Measurements from ENCODE around the gene GIPC3. TPM values are rescaled to one million over a fixed set of nuclear protein-coding genes. Genes with fewer than 3 reads are reported as not detected.

GIPC3 gene
- polyA plus RNA-seq, 1 of the 3 experiments (the other 2 are of a cell fraction) = 0.20 TPM

DNA sequence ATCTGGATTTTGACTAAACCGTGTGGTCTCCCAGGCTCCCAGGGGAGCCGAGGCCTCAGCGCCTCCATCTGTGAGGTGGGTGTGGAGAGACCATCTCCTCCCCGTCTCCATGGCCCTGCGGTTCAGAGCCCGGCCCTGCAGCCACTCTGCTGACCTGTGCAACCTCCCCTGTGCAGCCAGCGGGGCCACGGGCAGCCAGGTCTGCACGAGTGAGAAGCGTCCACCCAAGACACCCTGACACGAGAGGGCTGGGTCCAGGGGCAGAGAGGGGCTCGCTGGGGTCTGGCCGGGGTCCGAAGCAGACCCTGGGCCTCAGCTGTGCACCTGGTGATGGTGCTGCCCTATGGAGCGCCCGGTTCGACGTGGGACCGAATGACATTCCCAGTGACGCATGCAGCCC is 51.7 kb downstream of the GIPC3 start:
- Histone ChIP-seq H4K20me1 (ENCODE audit: insufficient read depth) (no peaks in the 10 kb centered on the region), H3K36me3 (replicated peaks in 1 of 2; ENCODE audit: control insufficient read depth in 1 of 2, insufficient read depth in 2 of 2, low read length in 1 of 2) (peaks cover 0 to 32% of the 10 kb centered on the region in 2 experiments), H3K4me3 (ENCODE audit: low read depth in 2 of 2, low read length in 1 of 2) (no peak overlapping the region), H3K4me2 (no peak overlapping the region), H3K4me1 (ENCODE audit: control insufficient read depth in 1 of 2, insufficient read depth in 2 of 2, low read depth in 1 of 2, low read length in 1 of 2) (no peaks in the 10 kb centered on the region), H3K27me3 (ENCODE audit: insufficient read depth) (no peaks in the 10 kb centered on the region), H3K9me3 (no peaks in the 10 kb centered on the region), H3K27ac (ENCODE audit: low read depth in 2 of 2, low read length in 1 of 2) (no peak overlapping the region), H3K9ac (no peak overlapping the region), H3K79me2 (ENCODE audit: insufficient read depth) (no peaks in the 10 kb centered on the region), H3F3A (replicated peaks; ENCODE audit: insufficient read depth) (no peaks in the 10 kb centered on the region), H2AFZ (ENCODE audit: low read depth) (no peak overlapping the region), H3K9me2 (no peaks in the 10 kb centered on the region)
- DNase-seq = no peak
- ChIA-PET POLR2A (no interaction called here), CTCF (no interaction called here)
- no peak for TF ChIP-seq SIN3A (IDR thresholded peaks at IDR 0.05; ENCODE audit: borderline replicate concordance, low read depth, low read length)
- 95% methylated on average over 7 of the region's 20 CpGs for WGBS (ENCODE audit: low lambda C conversion rate)

DNA sequence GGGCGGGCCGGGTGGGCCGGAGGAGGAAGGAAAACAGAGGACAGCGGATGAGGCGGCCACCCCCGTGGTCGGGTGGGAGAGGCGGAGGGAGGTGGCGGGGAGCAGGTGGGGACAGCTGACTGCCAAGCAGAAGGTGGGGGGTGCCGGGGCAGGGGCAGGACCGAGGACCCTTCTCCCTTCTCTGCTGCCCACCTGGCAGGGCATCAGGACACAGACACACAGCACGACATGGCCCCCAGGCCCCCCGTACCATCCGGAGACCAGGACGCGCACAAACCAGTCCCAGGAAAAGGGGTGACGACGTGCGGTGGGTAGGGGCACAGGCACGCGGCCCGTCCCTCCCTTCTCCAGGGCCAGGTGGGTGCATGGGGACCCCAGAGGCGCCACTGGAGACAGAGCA is 52.3 kb downstream of the GIPC3 start:
- Histone ChIP-seq H3K9me2 (no peaks in the 10 kb centered on the region), H3K79me2 (ENCODE audit: insufficient read depth) (no peaks in the 10 kb centered on the region), H3K4me2 (no peak overlapping the region), H3K27ac (ENCODE audit: low read depth in 2 of 2, low read length in 1 of 2) (no peak overlapping the region), H4K20me1 (ENCODE audit: insufficient read depth) (no peaks in the 10 kb centered on the region), H3K9me3 (no peaks in the 10 kb centered on the region), H3K4me3 (ENCODE audit: low read depth in 2 of 2, low read length in 1 of 2) (no peak overlapping the region), H2AFZ (ENCODE audit: low read depth) (no peak overlapping the region), H3K4me1 (ENCODE audit: control insufficient read depth in 1 of 2, insufficient read depth in 2 of 2, low read depth in 1 of 2, low read length in 1 of 2) (no peaks in the 10 kb centered on the region), H3K9ac (no peak overlapping the region), H3K36me3 (replicated peaks in 1 of 2; ENCODE audit: control insufficient read depth in 1 of 2, insufficient read depth in 2 of 2, low read length in 1 of 2) (peaks cover 0 to 28% of the 10 kb centered on the region in 2 experiments), H3F3A (replicated peaks; ENCODE audit: insufficient read depth) (no peaks in the 10 kb centered on the region), H3K27me3 (ENCODE audit: insufficient read depth) (no peaks in the 10 kb centered on the region)
- no peak for DNase-seq
- ChIA-PET CTCF (no interaction called here), POLR2A (no interaction called here)
- 92% methylated on average over 10 of the region's 23 CpGs for WGBS (ENCODE audit: low lambda C conversion rate)
- TF ChIP-seq, protein P1, sequence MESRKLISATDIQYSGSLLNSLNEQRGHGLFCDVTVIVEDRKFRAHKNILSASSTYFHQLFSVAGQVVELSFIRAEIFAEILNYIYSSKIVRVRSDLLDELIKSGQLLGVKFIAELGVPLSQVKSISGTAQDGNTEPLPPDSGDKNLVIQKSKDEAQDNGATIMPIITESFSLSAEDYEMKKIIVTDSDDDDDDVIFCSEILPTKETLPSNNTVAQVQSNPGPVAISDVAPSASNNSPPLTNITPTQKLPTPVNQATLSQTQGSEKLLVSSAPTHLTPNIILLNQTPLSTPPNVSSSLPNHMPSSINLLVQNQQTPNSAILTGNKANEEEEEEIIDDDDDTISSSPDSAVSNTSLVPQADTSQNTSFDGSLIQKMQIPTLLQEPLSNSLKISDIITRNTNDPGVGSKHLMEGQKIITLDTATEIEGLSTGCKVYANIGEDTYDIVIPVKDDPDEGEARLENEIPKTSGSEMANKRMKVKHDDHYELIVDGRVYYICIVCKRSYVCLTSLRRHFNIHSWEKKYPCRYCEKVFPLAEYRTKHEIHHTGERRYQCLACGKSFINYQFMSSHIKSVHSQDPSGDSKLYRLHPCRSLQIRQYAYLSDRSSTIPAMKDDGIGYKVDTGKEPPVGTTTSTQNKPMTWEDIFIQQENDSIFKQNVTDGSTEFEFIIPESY (IDR thresholded peaks at IDR 0.05; ENCODE audit: borderline replicate concordance, low read depth) = no peak
- TF ChIP-seq RAD21 (IDR thresholded peaks at IDR 0.05; ENCODE audit: low read length) = no peak
- TF ChIP-seq, protein P2, sequence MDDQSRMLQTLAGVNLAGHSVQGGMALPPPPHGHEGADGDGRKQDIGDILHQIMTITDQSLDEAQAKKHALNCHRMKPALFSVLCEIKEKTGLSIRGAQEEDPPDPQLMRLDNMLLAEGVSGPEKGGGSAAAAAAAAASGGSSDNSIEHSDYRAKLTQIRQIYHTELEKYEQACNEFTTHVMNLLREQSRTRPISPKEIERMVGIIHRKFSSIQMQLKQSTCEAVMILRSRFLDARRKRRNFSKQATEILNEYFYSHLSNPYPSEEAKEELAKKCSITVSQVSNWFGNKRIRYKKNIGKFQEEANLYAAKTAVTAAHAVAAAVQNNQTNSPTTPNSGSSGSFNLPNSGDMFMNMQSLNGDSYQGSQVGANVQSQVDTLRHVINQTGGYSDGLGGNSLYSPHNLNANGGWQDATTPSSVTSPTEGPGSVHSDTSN (IDR thresholded peaks at IDR 0.05) = no peak
- TF ChIP-seq, protein P3, sequence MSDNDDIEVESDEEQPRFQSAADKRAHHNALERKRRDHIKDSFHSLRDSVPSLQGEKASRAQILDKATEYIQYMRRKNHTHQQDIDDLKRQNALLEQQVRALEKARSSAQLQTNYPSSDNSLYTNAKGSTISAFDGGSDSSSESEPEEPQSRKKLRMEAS (IDR thresholded peaks at IDR 0.05; ENCODE audit: low read depth) = no peak
- TF ChIP-seq FOSL2 (IDR thresholded peaks at IDR 0.05; ENCODE audit: borderline replicate concordance, low read depth) = no peak
- TF ChIP-seq, protein P4, sequence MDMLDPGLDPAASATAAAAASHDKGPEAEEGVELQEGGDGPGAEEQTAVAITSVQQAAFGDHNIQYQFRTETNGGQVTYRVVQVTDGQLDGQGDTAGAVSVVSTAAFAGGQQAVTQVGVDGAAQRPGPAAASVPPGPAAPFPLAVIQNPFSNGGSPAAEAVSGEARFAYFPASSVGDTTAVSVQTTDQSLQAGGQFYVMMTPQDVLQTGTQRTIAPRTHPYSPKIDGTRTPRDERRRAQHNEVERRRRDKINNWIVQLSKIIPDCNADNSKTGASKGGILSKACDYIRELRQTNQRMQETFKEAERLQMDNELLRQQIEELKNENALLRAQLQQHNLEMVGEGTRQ (IDR thresholded peaks at IDR 0.05; ENCODE audit: borderline replicate concordance, low read depth, low read length) = no peak
- TF ChIP-seq FOXJ3 (CRISPR knock-in tag; IDR thresholded peaks at IDR 0.05) = no peak
- no peak for TF ChIP-seq TCF12 (IDR thresholded peaks at IDR 0.05)
- TF ChIP-seq CHD2 (IDR thresholded peaks at IDR 0.05; ENCODE audit: low read length, partially characterized antibody) = no peak
- no peak for TF ChIP-seq RCOR1 (IDR thresholded peaks at IDR 0.05; ENCODE audit: low read length)
- TF ChIP-seq FOXM1 (IDR thresholded peaks at IDR 0.05; ENCODE audit: low read depth) = no peak
- TF ChIP-seq, protein P5, sequence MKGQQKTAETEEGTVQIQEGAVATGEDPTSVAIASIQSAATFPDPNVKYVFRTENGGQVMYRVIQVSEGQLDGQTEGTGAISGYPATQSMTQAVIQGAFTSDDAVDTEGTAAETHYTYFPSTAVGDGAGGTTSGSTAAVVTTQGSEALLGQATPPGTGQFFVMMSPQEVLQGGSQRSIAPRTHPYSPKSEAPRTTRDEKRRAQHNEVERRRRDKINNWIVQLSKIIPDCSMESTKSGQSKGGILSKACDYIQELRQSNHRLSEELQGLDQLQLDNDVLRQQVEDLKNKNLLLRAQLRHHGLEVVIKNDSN (IDR thresholded peaks at IDR 0.05; ENCODE audit: borderline replicate concordance, low read depth) = no peak
- TF ChIP-seq, protein P6, sequence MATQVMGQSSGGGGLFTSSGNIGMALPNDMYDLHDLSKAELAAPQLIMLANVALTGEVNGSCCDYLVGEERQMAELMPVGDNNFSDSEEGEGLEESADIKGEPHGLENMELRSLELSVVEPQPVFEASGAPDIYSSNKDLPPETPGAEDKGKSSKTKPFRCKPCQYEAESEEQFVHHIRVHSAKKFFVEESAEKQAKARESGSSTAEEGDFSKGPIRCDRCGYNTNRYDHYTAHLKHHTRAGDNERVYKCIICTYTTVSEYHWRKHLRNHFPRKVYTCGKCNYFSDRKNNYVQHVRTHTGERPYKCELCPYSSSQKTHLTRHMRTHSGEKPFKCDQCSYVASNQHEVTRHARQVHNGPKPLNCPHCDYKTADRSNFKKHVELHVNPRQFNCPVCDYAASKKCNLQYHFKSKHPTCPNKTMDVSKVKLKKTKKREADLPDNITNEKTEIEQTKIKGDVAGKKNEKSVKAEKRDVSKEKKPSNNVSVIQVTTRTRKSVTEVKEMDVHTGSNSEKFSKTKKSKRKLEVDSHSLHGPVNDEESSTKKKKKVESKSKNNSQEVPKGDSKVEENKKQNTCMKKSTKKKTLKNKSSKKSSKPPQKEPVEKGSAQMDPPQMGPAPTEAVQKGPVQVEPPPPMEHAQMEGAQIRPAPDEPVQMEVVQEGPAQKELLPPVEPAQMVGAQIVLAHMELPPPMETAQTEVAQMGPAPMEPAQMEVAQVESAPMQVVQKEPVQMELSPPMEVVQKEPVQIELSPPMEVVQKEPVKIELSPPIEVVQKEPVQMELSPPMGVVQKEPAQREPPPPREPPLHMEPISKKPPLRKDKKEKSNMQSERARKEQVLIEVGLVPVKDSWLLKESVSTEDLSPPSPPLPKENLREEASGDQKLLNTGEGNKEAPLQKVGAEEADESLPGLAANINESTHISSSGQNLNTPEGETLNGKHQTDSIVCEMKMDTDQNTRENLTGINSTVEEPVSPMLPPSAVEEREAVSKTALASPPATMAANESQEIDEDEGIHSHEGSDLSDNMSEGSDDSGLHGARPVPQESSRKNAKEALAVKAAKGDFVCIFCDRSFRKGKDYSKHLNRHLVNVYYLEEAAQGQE (IDR thresholded peaks at IDR 0.05; ENCODE audit: low read depth, low read length) = no peak
- TF ChIP-seq, protein P7, sequence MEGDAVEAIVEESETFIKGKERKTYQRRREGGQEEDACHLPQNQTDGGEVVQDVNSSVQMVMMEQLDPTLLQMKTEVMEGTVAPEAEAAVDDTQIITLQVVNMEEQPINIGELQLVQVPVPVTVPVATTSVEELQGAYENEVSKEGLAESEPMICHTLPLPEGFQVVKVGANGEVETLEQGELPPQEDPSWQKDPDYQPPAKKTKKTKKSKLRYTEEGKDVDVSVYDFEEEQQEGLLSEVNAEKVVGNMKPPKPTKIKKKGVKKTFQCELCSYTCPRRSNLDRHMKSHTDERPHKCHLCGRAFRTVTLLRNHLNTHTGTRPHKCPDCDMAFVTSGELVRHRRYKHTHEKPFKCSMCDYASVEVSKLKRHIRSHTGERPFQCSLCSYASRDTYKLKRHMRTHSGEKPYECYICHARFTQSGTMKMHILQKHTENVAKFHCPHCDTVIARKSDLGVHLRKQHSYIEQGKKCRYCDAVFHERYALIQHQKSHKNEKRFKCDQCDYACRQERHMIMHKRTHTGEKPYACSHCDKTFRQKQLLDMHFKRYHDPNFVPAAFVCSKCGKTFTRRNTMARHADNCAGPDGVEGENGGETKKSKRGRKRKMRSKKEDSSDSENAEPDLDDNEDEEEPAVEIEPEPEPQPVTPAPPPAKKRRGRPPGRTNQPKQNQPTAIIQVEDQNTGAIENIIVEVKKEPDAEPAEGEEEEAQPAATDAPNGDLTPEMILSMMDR (IDR thresholded peaks at IDR 0.05) = no peak
- no peak for TF ChIP-seq NRF1 (IDR thresholded peaks at IDR 0.05; ENCODE audit: low read depth, low read length)
- TF ChIP-seq RFX5 (IDR thresholded peaks at IDR 0.05; ENCODE audit: low read length) = no peak
- no peak for TF ChIP-seq MXI1 (IDR thresholded peaks at IDR 0.05; ENCODE audit: low read depth, low read length)

All from SK-N-SH (cell line).